ENCODE results near the gene CCDC170.
"Not testable (repeated sequence)": the region's sequence is repeated elsewhere in the genome, so short reads cannot be mapped to it uniquely, and the experiment has no call there.

Gene CCDC170

GRCh38 chr6:151494235-151494935, 568 bp downstream of the CCDC170 start:
- no peak for DNase-seq

- DNase-seq: no peak
Measured at GRCh38 chr6:151494936-151495320, 1.1 kb downstream of the CCDC170 start.

GRCh38 chr6:151495380-151495779, 1.6 kb downstream of the CCDC170 start:
- no peak for DNase-seq

- DNase-seq: no peak
Measured at GRCh38 chr6:151497905-151498304, 4.1 kb downstream of the CCDC170 start.

- DNase-seq: no peak
Measured at GRCh38 chr6:151498327-151498726, 4.5 kb downstream of the CCDC170 start.

GRCh38 chr6:151499551-151499950, 5.7 kb downstream of the CCDC170 start:
- DNase-seq: no peak

- no peak for DNase-seq
Measured at GRCh38 chr6:151501511-151502136, 7.8 kb downstream of the CCDC170 start.

GRCh38 chr6:151502499-151502898, 8.7 kb downstream of the CCDC170 start:
- no peak for DNase-seq

GRCh38 chr6:151506761-151507160, 12.9 kb downstream of the CCDC170 start:
- no peak for DNase-seq

GRCh38 chr6:151509048-151509447, 15.2 kb downstream of the CCDC170 start:
- no peak for DNase-seq

- no peak for DNase-seq
Measured at GRCh38 chr6:151512481-151512880, 18.7 kb downstream of the CCDC170 start.

GRCh38 chr6:151514000-151514730, 20.3 kb downstream of the CCDC170 start:
- DNase-seq: no peak

- not testable (repeated sequence) for DNase-seq
Measured at GRCh38 chr6:151518992-151519391, 25.2 kb downstream of the CCDC170 start.

GRCh38 chr6:151523034-151523433, 29.2 kb downstream of the CCDC170 start:
- no peak for DNase-seq

GRCh38 chr6:151524059-151524458, 30.2 kb downstream of the CCDC170 start:
- no peak for DNase-seq

GRCh38 chr6:151534576-151534975, 40.8 kb downstream of the CCDC170 start:
- DNase-seq: no peak

GRCh38 chr6:151535476-151536187, 41.8 kb downstream of the CCDC170 start:
- no peak for DNase-seq

- no peak for DNase-seq
Measured at GRCh38 chr6:151536188-151536479, 42.3 kb downstream of the CCDC170 start.

- no peak for DNase-seq
Measured at GRCh38 chr6:151537556-151537955, 43.7 kb downstream of the CCDC170 start.

- no peak for DNase-seq
Measured at GRCh38 chr6:151539506-151540268, 45.9 kb downstream of the CCDC170 start.

GRCh38 chr6:151544453-151544852, 50.6 kb downstream of the CCDC170 start:
- DNase-seq: no peak

- DNase-seq: not testable (repeated sequence)
Measured at GRCh38 chr6:151544884-151545283, 51.1 kb downstream of the CCDC170 start.
